HG03575 (cell line): Measurements from ENCODE around the gene LILRA2.

Experiments
- ATAC-seq: cut with Tn5 transposase; IDR thresholded peaks from one replicate; pipeline ENCODE4 v1.9.1; 2021; ENCODE audit not compliant: unreplicated experiment, insufficient number of reproducible peaks, low FRiP score; ENCODE audit errors: extremely low read depth

LILRA2 gene

GRCh38 chr19:54573330-54573872 lies at the start of gene LILRA2:
TSS of gene LILRA2 (plus strand) at chr19:54573790. CDS start at chr19:54573879, 89 bp downstream.
- no peak for ATAC-seq

GRCh38 chr19:54525636-54526035 lies 48.0 kb upstream of the LILRA2 start:
- ATAC-seq: no peak

- no peak for ATAC-seq
These were observed 46.6 kb upstream of the LILRA2 start for GRCh38 chr19:54526972-54527371.

GRCh38 chr19:54530866-54531265 lies 42.7 kb upstream of the LILRA2 start:
- no peak for ATAC-seq

- no peak for ATAC-seq
These were observed 41.1 kb upstream of the LILRA2 start for GRCh38 chr19:54532528-54532927.

- no peak for ATAC-seq
These were observed 40.1 kb upstream of the LILRA2 start for GRCh38 chr19:54533476-54533875.

GRCh38 chr19:54534156-54534555 lies 39.4 kb upstream of the LILRA2 start:
- no peak for ATAC-seq

- no peak for ATAC-seq
These were observed 38.0 kb upstream of the LILRA2 start for GRCh38 chr19:54535601-54536000.

- ATAC-seq: no peak
These were observed 36.6 kb upstream of the LILRA2 start for GRCh38 chr19:54536956-54537355.

- no peak for ATAC-seq
These were observed 31.9 kb upstream of the LILRA2 start for GRCh38 chr19:54541712-54542111.

GRCh38 chr19:54548806-54549205 lies 24.8 kb upstream of the LILRA2 start:
- ATAC-seq: no peak

- ATAC-seq: no peak
These were observed 24.4 kb upstream of the LILRA2 start for GRCh38 chr19:54549224-54549623.

- no peak for ATAC-seq
These were observed 22.3 kb upstream of the LILRA2 start for GRCh38 chr19:54551293-54551692.

- no peak for ATAC-seq
These were observed 21.4 kb upstream of the LILRA2 start for GRCh38 chr19:54551950-54552912.

GRCh38 chr19:54552913-54553310 lies 20.7 kb upstream of the LILRA2 start:
- no peak for ATAC-seq

- no peak for ATAC-seq
These were observed 19.6 kb upstream of the LILRA2 start for GRCh38 chr19:54554006-54554405.

GRCh38 chr19:54554896-54555295 lies 18.7 kb upstream of the LILRA2 start:
- no peak for ATAC-seq

- ATAC-seq: no peak
These were observed 17.4 kb upstream of the LILRA2 start for GRCh38 chr19:54556194-54556593.

GRCh38 chr19:54558339-54558738 lies 15.3 kb upstream of the LILRA2 start:
- ATAC-seq: no peak

- ATAC-seq: no peak
These were observed 12.7 kb upstream of the LILRA2 start for GRCh38 chr19:54560881-54561385.
